Stimulated activated naive CD4-positive, alpha-beta T cell (primary cell): ENCODE data around the gene DIPK1B.

Experiments used
- DNase-seq, 6 experiments: peaks; one replicate each; lab custom pipeline; 2025; lab: John Stamatoyannopoulos, UW

The DIPK1B gene

GRCh38 chr9:136738960-136739359, 26.6 kb downstream of the DIPK1B start:
- no peak for DNase-seq

- DNase-seq = no peak
These were observed 27.1 kb downstream of the DIPK1B start for GRCh38 chr9:136739509-136739908.

GRCh38 chr9:136740069-136740468, 27.7 kb downstream of the DIPK1B start:
- no peak for DNase-seq

- DNase-seq = no peak
These were observed 28.1 kb downstream of the DIPK1B start for GRCh38 chr9:136740491-136740890.

GRCh38 chr9:136740971-136741882, 28.9 kb downstream of the DIPK1B start:
- peak in 2 of 6 experiments; percentile 18 to 33 for DNase-seq

- peak in 2 of 6 experiments; percentile 33 for DNase-seq
These were observed 29.7 kb downstream of the DIPK1B start for GRCh38 chr9:136741883-136742571.

GRCh38 chr9:136742591-136743391, 30.4 kb downstream of the DIPK1B start, which contains the start of gene LCN10:
Gene LCN10, minus strand, starts transcription at chr9:136742940. Its CDS starts 37 bp downstream, at chr9:136742903.
- no peak for DNase-seq

- no peak for DNase-seq
These were observed 31.4 kb downstream of the DIPK1B start for GRCh38 chr9:136743639-136744211.

- DNase-seq = no peak
These were observed 32.4 kb downstream of the DIPK1B start for GRCh38 chr9:136744773-136745172.

- no peak for DNase-seq
These were observed 33.2 kb downstream of the DIPK1B start for GRCh38 chr9:136745389-136746154.

GRCh38 chr9:136746155-136746490, 33.8 kb downstream of the DIPK1B start:
- DNase-seq = no peak

GRCh38 chr9:136746621-136747020, 34.2 kb downstream of the DIPK1B start:
- DNase-seq = no peak

- DNase-seq = no peak
These were observed 35.0 kb downstream of the DIPK1B start for GRCh38 chr9:136747161-136748060.

- no peak for DNase-seq
These were observed 35.8 kb downstream of the DIPK1B start, which contains the start of gene LCN6 for GRCh38 chr9:136748201-136748600. Gene LCN6, minus strand, starts transcription at chr9:136748525. Its CDS starts 42 bp downstream, at chr9:136748483.

GRCh38 chr9:136748666-136749611, 36.6 kb downstream of the DIPK1B start:
- DNase-seq = no peak

GRCh38 chr9:136750526-136750925, 38.2 kb downstream of the DIPK1B start:
- DNase-seq = no peak

- DNase-seq = no peak
These were observed 38.9 kb downstream of the DIPK1B start for GRCh38 chr9:136751244-136751643.

- DNase-seq = no peak
These were observed 39.4 kb downstream of the DIPK1B start for GRCh38 chr9:136751814-136752213.
